Activated naive CD8-positive, alpha-beta T cell treated with anti-CD3 and anti-CD28 coated beads, Interleukin-2, amount 10 ng/mL, durations not matched to agents 7 days and 5 days (primary cell): ENCODE measurements around the gene PIK3AP1. TPM values are rescaled to one million over a fixed set of nuclear protein-coding genes. Genes with fewer than 3 reads are reported as not detected.
A peak's percentile ranks its signal among the peaks of the same experiment; 100 is the strongest.
"Not testable (repeated sequence)": the region's sequence is repeated elsewhere in the genome, so short reads cannot be mapped to it uniquely, and the experiment has no call there.

Experiments used
- ATAC-seq: fragments of 150-1000 bp; cut with Tn5 transposase; one replicate; pipeline ENCODE4 v1.10.0; 2021; ENCODE audit warnings: low read depth, moderate library complexity
- POLR2A ChIA-PET: fragments of 350-600 bp; sonication (Branson Sonifier 250); formaldehyde crosslinking; loops from one replicate; lab custom pipeline; 2021; ENCODE audit warnings: antibody characterized with exemption; lab: Charles Lee
- DNase-seq: peaks from one replicate; pipeline ENCODE4 v3.0.0; 2021
- H3K27ac Mint-ChIP-seq: one replicate; pipeline ENCODE4 v1.8.0; 2022; ENCODE audit warnings: mild to moderate bottlenecking, mixed read lengths
- H3K27me3 Mint-ChIP-seq: one replicate; pipeline ENCODE4 v1.8.0; 2022; ENCODE audit warnings: mild to moderate bottlenecking, moderate library complexity, mixed read lengths
- H3K36me3 Mint-ChIP-seq: one replicate; pipeline ENCODE4 v1.8.0; 2021; ENCODE audit warnings: mild to moderate bottlenecking, mixed read lengths
- H3K4me1 Mint-ChIP-seq: one replicate; pipeline ENCODE4 v1.8.0; 2021; ENCODE audit warnings: mixed read lengths
- H3K4me3 Mint-ChIP-seq: one replicate; pipeline ENCODE4 v1.8.0; 2022; ENCODE audit warnings: mild to moderate bottlenecking, moderate library complexity, mixed read lengths
- H3K9me3 Mint-ChIP-seq: one replicate; pipeline ENCODE4 v1.8.0; 2021; ENCODE audit warnings: mixed read lengths
- total RNA-seq, 2 experiments: library from RNA; stranded (reverse); gene quantifications; one replicate each; pipeline ENCODE4 v1.2.3, GENCODE V29; 2021

PIK3AP1 gene
- total RNA-seq, 2 experiments from 2014 or later: 5.3 to 7.4 TPM

GRCh38 chr10:96570983-96571964 lies 149.0 kb downstream of the PIK3AP1 start:
- Mint-ChIP-seq H3K4me3 (no peak overlapping the region), H3K4me1 (peaks cover 21% of the 10 kb centered on the region), H3K9me3 (no peaks in the 10 kb centered on the region), H3K36me3 (peaks cover 34% of the 10 kb centered on the region), H3K27me3 (no peaks in the 10 kb centered on the region), H3K27ac (no peak overlapping the region)
- no peak for DNase-seq
- ATAC-seq: no peak
- POLR2A ChIA-PET: no interaction called here

GRCh38 chr10:96570511-96570910 lies 149.8 kb downstream of the PIK3AP1 start:
- no peaks in the 10 kb centered on the region for H3K27me3 Mint-ChIP-seq
- H3K27ac Mint-ChIP-seq: peak overlapping the region; percentile 31
- DNase-seq: no peak
- H3K4me1 Mint-ChIP-seq: peaks cover 25% of the 10 kb centered on the region
- no peak for ATAC-seq
- no peaks in the 10 kb centered on the region for H3K9me3 Mint-ChIP-seq
- H3K36me3 Mint-ChIP-seq: peaks cover 31% of the 10 kb centered on the region
- H3K4me3 Mint-ChIP-seq: no peak overlapping the region
- POLR2A ChIA-PET: no interaction called here

DNA sequence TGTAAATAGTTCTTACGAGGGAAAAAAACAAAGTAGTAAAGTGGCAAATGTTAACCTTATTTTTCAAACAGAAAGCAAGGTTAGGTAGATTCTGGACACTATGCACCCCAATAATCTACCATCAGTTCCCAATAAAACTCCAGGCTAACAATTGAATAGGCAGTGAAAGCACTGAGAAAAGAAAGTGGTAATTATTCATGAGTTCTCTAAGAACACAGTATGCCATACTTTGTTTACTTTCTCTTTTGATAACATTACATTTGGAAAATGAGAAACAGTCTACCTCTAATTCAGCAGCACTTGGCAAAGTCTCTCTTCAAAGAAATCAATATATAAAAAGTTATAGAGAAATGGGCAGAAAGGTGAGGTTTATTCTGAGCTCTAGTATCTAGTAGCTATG lies 151.9 kb downstream of the PIK3AP1 start:
- Mint-ChIP-seq H3K27me3 (no peaks in the 10 kb centered on the region), H3K9me3 (no peaks in the 10 kb centered on the region), H3K4me3 (no peak overlapping the region), H3K4me1 (peaks cover 21% of the 10 kb centered on the region), H3K36me3 (peaks cover 19% of the 10 kb centered on the region), H3K27ac (no peak overlapping the region)
- ATAC-seq: no peak
- DNase-seq: no peak
- POLR2A ChIA-PET: no interaction called here

DNA sequence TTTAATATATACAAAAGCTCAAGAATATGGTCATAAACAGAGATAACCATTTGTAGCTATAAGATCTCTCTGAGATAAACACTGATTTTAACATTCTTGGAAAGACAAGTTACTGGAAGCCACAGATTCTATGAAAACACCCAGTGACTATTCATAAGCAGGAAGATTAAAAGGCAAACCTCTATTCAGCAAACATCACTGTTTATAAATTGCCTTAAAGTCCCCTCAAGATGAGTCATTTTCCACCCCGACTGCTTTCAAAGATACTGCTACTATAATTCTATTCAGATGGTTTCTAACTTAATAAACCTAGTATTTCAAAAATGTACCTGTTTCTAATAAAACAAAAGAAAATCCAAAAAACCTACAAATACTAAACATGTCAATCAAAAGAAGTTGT lies 154.5 kb downstream of the PIK3AP1 start:
- DNase-seq: no peak
- no peak overlapping the region for H3K27ac Mint-ChIP-seq
- no peaks in the 10 kb centered on the region for H3K9me3 Mint-ChIP-seq
- peak; percentile 36 for ATAC-seq
- H3K27me3 Mint-ChIP-seq: no peaks in the 10 kb centered on the region
- peaks cover 22% of the 10 kb centered on the region for H3K36me3 Mint-ChIP-seq
- H3K4me3 Mint-ChIP-seq: no peak overlapping the region
- POLR2A ChIA-PET: no interaction called here
- peaks cover 19% of the 10 kb centered on the region for H3K4me1 Mint-ChIP-seq

DNA sequence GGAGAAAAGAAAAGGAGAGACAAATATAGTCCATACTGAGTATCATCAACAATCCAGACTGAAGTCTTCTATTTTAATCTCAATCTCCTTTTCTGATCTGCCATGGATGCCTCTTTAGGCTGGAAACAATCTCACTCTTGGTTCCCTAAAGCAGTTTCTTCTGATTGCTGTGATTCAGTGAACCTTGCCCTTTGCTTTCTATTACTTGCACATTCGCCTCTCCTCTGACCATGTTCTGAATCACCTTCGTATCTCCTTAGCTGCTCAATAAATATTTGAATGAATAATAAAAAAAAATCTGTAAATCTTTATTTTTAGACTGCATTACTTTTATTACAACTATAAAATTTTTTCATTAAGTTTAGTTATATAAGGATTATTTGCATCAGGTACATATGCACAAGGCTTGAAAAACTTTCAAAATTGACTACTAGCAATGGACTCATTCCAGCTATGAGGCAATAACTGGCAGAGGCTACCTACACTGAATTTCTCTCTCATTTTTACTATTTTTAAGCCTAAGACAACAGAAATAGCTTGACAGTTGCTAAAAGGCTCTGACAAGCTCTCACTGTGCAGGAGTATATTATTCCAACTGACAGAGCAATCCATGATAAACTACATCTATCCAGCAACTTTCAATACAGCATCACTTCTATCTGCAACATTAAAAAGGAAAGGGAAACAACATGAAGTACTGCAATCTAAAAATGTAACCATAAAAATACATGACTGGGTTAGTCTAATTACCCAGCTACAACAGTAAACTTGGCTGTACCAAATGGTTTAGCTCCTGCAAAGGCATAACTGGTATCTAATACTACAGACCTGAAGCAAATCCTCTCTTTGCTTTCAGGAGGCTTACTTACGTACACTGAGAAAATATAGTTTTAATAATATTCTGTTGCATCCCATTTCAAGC lies 159.1 kb downstream of the PIK3AP1 start:
- no peak overlapping the region for H3K27ac Mint-ChIP-seq
- H3K4me1 Mint-ChIP-seq: peaks cover 4% of the 10 kb centered on the region
- H3K9me3 Mint-ChIP-seq: no peaks in the 10 kb centered on the region
- no peaks in the 10 kb centered on the region for H3K27me3 Mint-ChIP-seq
- H3K4me3 Mint-ChIP-seq: no peak overlapping the region
- no peak for ATAC-seq
- POLR2A ChIA-PET: no interaction called here
- DNase-seq: no peak
- peaks cover 20% of the 10 kb centered on the region for H3K36me3 Mint-ChIP-seq

DNA sequence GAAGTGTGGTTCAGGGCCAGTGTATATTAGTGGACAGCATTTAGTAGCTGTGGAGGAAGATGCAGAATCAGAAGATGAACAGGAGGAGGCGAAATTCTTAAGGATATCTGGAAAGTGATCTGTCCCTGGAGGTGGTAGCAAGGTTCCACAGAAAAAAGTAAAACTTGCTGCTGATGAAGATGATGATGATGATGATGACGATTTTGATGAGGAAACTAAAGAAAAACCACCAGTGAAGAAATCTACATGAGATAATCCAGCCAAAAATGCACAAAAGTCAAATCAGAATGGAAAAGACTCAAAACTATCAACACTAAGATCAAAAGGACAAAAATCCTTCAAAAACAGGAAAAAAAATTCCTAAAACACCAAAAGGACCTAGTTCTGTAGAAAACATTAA lies 159.8 kb downstream of the PIK3AP1 start:
- H3K4me1 Mint-ChIP-seq: no peaks in the 10 kb centered on the region
- peaks cover 20% of the 10 kb centered on the region for H3K36me3 Mint-ChIP-seq
- H3K4me3 Mint-ChIP-seq: no peak overlapping the region

DNA sequence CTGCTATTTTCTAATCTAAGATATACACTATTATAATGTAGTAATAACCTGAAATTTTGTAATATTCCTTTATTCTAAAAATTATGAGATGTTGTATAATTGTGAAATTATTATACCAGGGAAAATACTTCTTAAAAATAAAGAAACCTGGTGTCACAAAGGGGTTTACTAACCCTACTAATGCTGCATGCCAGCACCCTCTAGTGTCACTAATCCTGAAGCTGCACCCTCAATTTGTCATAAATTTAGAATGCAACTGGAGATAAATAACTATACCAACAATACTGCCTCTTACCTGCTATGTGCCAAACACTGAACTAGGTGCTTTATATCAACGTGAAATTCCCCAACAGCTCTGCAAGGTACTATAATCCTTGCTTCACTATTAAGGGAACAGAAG lies 164.3 kb downstream of the PIK3AP1 start:
- H3K36me3 Mint-ChIP-seq: peaks cover 15% of the 10 kb centered on the region
- DNase-seq (no peak), ATAC-seq (no peak)
- H3K27me3 Mint-ChIP-seq: no peaks in the 10 kb centered on the region
- no peak overlapping the region for H3K4me3 Mint-ChIP-seq
- POLR2A ChIA-PET: no interaction called here
- H3K4me1 Mint-ChIP-seq: no peaks in the 10 kb centered on the region
- no peaks in the 10 kb centered on the region for H3K9me3 Mint-ChIP-seq
- no peak overlapping the region for H3K27ac Mint-ChIP-seq

More for the DNA sequence above, 159.8 kb downstream of the PIK3AP1 start:
- DNase-seq (no peak), ATAC-seq (no peak)
- POLR2A ChIA-PET: no interaction called here
- H3K9me3 Mint-ChIP-seq: no peaks in the 10 kb centered on the region
- no peak overlapping the region for H3K27ac Mint-ChIP-seq
- H3K27me3 Mint-ChIP-seq: no peaks in the 10 kb centered on the region

DNA sequence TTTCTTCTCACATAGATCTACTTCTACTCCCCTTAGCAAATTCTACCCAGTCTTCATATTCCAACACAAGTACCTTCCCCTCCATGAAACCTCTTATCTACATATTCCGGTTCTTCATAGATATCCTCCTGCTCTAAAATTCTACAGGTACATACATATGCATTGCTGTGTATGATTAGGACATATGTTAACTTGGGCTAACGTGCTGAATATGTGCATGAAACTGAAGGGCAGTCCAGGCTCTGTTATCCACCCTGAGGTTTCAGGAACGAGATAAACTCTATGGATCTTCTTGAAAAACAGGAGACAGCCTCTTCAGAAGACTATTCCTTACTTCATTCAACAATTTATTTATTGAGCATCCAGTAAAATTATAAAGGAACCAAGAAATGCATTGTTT lies 165.0 kb downstream of the PIK3AP1 start:
- no peaks in the 10 kb centered on the region for H3K4me1 Mint-ChIP-seq

GRCh38 chr10:96548589-96548988 lies 171.7 kb downstream of the PIK3AP1 start:
- peaks cover 22% of the 10 kb centered on the region for H3K36me3 Mint-ChIP-seq
- ATAC-seq (no peak), DNase-seq (no peak)
- H3K27me3 Mint-ChIP-seq: no peaks in the 10 kb centered on the region
- POLR2A ChIA-PET: no interaction called here
- no peaks in the 10 kb centered on the region for H3K9me3 Mint-ChIP-seq
- H3K4me3 Mint-ChIP-seq: no peak overlapping the region
- no peak overlapping the region for H3K27ac Mint-ChIP-seq
- peaks cover 2% of the 10 kb centered on the region for H3K4me1 Mint-ChIP-seq

More for the DNA sequence above, 165.0 kb downstream of the PIK3AP1 start:
- no peaks in the 10 kb centered on the region for H3K9me3 Mint-ChIP-seq
- POLR2A ChIA-PET: no interaction called here
- no peak overlapping the region for H3K4me3 Mint-ChIP-seq
- no peaks in the 10 kb centered on the region for H3K27me3 Mint-ChIP-seq
- no peak for ATAC-seq
- peaks cover 11% of the 10 kb centered on the region for H3K36me3 Mint-ChIP-seq
- H3K27ac Mint-ChIP-seq: no peak overlapping the region
- no peak for DNase-seq

- DNase-seq, H3K4me3 Mint-ChIP-seq, H3K9me3 Mint-ChIP-seq, H3K4me1 Mint-ChIP-seq, POLR2A ChIA-PET, H3K27me3 Mint-ChIP-seq, ATAC-seq, H3K27ac Mint-ChIP-seq: not testable (repeated sequence)
- peaks cover 30% of the 10 kb centered on the region for H3K36me3 Mint-ChIP-seq
Measured at GRCh38 chr10:96545558-96545957, 174.8 kb downstream of the PIK3AP1 start.

Other genes starting within 250 kb of the PIK3AP1 start
- gene TLL2, start 206.6 kb downstream of the PIK3AP1 start, total RNA-seq: not detected
- gene TM9SF3, start 133.5 kb downstream of the PIK3AP1 start, total RNA-seq: 10 to 100 TPM; 72.9 to 75.2 TPM
- gene LCOR, start 111.8 kb upstream of the PIK3AP1 start, total RNA-seq: 10 to 100 TPM; 33.8 to 38.7 TPM